HG03135 (cell line): ENCODE results near the gene PTPRN2.
"Not testable (repeated sequence)": the region's sequence is repeated elsewhere in the genome, so short reads cannot be mapped to it uniquely, and the experiment has no call there.

ENCODE experiments used
- ATAC-seq: cut with Tn5 transposase; IDR thresholded peaks from one replicate; pipeline ENCODE4 v1.9.1; 2021; ENCODE audit warnings: mild to moderate bottlenecking, moderate library complexity; ENCODE audit not compliant: unreplicated experiment

Gene PTPRN2

DNA sequence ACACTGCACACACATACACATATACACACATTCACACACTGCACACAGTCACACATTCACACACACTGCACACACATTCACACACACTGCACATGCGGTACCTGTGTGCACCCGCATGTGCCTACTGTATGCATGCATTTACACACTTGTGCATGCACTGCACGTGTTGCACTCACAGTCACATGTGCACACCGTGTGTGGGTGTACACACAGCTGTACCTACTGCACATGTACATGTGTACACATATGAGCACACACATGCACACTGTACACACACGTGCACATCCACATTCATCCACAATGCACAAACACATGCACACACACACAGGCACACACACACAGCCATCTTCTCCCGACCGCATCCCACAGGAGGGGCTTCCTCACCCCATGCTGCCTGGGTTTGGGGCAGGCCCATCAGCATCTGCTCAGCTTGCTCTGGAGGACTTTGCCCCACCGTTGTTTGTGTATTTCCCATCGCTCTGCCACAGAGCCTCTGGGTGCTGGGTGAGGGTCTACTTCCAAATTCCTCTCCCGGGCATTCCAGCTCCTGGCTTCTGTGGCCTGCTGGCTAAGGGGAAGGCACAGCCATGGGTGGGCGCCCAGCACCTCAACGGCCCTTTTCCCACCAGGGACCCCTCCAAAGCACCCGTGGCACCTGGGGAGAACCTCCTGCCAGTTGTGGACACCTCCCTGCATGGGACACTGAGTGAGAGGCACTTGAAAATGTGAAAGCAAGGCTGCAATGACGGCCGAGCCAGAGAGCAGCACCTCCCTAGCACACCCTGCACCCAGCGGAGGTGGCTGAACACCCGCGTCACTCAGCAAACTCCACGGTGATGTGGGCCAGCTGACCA, 324.3 kb downstream of the PTPRN2 start:
- ATAC-seq = no peak

DNA sequence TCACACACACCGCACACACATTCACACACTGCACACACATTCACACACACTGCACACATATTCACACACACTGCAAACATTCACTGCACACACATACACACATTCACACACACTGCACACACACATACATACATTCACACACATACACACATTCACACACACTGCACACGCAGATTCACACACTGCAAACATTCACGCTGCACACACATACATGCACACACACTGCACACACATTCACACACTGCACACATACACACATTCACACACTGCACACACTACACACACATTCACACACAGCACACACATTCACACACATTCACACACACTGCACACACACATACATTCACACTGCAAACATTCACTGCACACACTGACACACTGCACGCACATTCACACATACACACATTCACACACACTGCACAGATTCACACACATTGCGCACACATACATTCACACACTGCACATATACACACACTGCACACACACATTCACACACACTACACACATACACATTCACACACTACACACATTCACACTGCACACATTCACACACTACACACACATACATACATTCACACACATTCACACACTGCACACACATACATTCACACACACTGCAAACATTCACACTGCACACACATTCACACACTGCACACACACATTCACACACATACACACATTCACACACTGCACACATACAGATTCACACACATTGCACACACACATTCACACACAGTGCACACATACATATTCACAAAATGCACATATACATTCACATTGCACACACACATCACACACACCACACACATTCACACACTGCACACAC, 325.1 kb downstream of the PTPRN2 start:
- ATAC-seq = no peak

DNA sequence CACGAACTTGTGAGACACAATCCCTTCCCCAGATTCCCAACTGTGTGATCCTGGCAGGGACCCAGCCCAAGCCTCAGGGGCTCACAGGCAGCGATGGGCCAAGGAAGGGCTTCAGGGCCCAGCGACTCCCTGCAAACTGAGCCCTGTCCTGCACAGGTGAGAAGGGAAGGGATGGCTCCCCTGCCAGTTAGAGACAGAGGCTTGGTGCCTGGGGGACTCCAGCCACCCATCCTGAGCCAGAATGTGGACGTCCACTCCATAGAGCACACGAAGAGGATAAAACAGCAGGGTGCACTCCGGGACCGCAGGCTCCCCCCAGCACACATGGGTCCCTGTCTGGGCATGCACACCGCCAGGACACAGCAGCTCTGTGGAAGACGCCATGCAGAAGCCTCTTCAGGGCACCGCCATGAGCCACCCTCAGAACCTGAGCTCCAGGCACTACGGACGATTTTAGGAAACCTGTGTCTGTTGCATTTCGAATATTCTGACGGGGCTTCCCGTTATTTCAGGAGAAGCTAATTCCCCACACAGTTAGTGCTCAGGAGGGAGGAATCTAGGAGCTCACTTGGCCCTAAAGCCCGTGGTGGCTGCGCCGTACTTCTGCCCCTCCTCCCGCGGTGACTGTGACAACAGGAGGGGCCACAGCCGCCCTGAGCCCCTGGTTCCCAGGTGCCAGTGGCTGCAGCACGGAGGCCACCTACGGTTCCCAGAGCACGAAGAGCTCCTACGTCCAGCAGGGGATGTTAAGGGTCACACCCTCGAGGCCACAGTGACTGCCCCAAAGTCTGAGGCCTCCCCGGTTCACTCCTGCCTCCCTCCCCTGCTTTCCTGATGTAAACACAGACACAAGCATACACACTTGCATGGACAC, 326.0 kb downstream of the PTPRN2 start:
- no peak for ATAC-seq

DNA sequence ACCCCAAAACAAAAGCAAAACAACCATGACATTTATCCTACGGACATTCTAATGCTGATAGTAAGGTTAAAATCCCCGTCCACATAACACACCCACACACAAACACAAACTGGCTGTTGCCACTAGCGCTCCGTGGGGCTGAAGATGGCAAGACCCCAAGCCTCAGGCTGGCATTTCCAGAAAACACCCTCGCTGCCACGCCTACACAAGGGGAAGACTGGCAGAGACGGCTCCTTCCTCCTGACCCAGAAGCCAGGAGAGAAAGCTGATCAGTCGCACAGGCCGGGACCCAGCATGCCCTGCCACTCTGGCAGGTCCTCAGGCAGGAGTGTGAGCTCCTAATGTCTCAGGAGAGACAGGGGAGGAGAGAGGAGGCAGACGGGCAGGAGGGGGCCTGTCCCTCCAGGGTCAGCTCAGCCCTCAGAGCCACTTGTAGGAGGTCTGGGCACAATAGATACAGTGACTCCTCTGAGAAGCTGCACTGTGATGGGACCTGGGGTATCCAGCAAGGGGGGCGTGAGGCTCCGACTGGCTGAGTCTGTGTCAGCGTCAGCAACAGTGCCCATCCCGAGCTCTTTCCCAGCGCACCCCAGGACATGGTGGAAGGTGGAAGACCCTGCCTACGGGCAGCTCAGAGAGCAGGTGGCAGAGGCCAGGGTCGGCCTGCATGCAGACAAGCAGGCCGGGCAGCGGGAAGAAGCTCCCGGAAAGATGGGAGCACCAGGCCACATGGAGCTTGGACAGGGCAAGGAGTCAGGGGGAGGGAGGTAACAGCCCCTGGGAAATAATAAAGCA, 326.9 kb downstream of the PTPRN2 start:
- no peak for ATAC-seq

DNA sequence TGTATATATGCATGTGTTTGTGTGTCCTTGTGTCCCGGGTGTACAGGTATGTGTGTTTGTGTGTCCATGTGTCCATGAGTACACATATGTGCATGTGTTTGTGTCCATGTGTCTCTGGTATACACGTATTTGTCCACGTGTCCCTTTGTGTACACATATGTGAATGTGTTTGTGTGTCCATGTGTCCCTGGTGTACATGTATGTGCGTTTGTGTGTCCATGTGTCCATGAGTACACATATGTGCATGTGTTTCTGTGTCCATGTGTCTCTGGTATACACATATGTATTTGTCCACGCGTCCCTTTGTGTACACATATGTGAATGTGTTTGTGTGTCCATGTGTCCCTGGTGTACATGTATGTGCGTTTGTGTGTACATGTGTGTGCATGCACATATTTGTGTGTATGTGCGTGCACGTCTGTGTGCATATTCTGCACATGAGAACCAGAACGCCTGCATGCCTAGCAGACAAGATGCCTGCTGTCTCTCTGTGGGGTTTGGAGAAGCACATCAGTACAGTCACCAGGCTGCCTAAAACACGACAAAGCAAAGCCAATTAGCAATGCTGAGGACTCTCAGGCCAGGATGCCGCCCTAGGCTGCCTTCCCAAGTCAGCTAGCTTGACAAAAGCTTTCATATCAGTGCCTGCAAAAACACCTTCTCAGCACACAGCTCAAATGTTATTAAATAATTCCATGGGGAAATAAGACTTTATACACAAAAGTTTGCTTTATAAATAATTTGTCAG, 327.8 kb downstream of the PTPRN2 start:
- ATAC-seq = no peak

DNA sequence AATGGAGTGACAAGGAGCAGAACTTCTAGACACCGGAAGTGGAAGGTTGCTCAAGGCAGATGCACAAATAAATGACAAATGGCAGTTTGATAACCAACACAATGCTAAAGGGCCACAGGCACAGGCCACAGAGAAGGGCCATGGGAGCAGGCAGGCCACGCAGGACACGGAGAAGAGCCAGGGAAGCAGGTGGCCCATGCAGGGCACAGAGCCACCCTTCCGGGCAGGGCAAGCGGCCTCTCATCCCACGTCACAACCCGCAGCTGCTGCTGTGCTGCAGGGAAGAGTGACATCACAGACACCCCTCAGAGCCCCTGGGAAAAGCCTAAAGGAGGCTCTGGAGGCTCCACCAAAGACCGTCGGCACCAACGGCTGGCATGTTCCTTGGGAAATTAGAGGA, 328.5 kb downstream of the PTPRN2 start:
- ATAC-seq = no peak

DNA sequence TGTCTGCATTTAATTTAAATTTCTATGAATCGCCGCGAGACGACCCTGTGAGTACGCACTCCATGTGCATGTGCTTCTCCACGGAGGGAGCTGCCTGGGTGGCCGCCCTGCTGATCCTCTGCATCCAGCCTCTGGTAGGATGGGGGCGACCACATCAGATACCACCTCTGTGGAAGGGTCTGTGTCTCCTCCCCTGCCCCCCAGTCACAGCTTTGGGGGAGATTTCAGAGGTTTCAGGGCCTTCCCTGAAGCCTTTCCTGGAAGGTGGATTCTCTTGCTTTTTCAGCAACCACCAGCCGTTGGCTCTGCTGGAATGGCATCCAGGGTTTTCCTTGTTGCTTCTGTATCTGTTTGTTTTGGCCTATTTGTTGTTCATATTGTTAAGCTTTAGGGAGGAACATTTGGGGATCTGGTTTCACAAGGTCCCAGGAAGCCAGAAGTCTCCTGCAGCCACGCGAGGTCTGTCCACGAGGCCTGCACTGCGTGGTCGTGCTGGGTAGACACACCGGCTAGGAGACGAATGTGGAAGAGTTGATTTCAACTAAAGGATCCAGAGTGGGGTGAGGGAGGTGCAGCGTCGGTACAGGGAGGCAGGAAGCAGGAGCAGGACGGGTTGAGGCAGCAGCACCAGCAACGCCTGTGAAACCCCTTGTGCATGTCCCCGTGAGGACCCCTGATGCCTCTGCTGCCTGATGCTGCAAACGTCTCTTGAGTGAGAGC, 329.1 kb downstream of the PTPRN2 start:
- no peak for ATAC-seq

DNA sequence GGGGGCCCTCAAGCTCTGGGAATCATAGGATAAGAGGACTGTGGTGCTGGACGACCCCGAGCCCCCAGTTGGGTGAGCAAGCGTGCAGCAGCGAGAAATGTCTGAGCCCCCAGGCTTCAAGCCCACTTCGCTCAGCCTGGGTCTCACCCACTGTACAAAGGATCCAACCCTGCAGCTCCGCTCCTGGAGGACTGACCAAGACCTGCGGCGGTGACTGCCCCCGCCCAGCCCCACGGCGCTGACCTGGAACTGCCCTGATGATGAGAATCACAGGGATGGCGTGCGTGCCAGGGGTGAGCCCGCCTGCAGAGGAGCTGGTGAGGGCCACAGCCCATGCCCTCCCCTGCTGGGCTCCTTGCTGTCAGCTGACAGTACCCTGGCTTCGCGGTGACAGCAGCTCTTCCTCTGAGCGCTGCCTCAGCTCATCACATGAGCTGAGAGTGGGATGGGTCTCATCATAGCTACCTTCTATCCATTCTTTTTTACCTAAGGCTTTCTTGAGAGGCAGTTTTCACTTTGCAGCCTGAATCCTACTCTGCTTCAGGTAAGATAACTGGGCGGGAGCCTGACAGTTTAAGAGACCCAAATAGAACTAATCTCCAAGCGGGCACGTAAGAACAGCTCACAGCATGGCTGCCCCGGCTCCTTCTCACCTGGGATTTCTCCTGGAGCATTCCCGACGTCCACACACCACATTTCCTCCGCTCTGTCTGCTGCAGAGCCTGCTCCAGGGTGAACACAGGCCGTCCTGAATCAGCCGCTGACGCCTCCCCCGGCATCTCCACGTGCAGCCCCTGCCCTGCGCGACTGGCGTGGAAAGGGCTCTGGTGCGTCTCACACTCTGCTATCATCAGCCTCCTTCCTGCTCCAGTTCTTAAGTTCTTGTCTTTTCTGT, 329.9 kb downstream of the PTPRN2 start:
- no peak for ATAC-seq

DNA sequence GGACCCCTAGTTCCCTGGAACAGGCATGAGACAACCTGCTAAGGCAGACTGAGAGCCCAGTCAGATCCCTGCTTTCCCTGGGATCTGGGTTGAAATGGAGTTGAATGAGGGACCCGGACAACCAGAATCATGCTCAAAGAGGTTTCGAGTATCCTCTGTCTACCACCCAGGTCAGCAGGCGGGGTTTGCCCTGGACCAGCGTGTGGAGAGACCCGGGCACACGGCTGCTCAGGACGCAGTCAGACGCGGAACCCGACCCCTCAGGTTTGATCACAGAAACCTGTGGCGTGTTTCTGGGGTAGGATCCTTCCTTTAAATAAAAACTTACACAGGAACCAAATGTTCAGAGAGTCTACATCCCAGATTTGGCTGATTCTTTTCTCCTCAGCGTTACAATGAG, 330.6 kb downstream of the PTPRN2 start:
- ATAC-seq = no peak

DNA sequence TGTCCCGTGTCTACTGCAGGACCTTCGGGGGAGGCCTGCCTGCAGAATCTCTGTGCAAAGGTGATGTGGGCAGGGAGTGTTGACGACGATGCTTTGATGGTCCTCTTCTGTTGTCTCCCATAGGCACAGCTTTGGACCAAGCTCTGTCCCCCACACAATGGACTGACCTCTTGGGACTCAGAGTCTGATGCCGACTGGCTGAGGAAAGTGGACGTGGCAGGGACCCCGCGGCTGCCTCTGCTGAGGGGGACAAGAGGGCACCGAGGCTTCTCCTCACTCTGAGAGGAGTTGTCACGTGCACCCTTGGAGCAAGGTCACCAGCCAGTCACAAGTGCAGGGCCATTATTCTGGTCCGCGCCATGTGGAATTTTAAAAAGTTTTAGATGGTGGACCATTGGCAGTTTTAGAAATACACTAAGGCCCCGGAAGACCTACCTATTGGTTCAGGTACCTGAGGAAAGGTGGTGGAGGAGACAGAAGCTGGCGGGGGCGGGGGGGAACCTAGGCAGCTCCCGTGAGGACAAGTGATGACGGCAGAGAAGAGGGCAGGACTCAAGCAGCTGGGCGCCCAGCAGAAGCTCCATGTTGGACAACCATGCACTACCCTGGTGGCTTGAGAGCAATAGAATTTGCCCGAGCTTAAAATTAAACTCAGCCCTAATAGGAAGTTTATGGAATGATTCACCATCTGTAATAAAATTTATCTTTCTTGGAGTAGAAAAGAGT, 331.4 kb downstream of the PTPRN2 start:
- ATAC-seq = no peak

DNA sequence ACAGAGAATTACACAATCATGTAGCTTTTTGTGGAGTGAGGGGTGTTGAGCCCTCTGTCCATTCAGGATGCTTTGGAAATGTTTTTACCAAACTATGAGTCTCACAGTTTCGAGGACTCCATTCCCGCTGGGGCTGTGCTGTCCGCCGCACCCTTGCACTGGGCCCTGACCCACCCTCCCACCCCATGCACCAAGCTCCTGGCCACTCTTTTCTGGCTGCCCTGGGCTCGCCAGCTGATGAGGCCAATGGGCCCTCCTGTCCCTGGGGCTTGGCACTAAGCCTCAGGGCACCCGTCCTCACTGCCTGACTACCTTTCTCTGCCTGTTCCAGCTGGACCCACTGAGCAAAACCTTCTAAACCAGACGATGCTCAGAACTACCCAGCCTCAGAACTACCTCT, 332.1 kb downstream of the PTPRN2 start:
- ATAC-seq = no peak

DNA sequence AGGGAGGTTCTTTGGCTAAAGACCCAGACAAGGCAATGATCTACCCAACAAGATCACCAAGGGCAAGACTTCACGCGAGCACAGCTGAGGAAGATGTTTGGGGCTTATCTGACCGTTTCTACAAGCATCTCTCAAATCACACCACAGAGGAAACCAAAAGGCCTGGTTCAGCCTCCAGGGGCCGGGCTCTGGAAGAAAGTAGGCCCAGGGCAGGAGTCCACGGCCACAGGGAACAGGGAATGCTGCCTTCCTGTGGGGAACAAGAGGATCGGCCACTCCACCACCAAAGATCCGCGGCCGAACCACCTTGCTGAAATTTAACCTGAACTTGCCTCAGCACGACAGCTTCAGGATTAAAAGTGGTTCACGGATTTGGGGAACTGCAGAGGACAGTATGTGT, 332.5 kb downstream of the PTPRN2 start:
- no peak for ATAC-seq

DNA sequence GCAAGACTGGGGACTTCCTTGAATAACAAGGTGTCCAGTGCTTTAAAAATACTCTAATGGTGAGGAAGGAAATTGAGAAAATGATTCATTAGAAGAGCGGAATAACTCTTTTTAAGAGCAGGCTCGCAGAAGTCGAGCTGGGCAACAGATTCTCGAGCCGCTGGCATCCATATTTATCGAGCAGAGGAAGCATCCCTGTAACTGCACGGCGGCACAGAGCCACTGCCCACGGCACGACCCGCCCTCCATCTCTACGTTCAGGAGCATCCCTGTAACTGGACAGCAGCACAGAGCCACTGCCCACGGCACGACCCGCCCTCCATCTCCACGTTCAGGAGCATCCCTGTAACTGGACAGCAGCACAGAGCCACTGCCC, 334.0 kb downstream of the PTPRN2 start:
- ATAC-seq = not testable (repeated sequence)

DNA sequence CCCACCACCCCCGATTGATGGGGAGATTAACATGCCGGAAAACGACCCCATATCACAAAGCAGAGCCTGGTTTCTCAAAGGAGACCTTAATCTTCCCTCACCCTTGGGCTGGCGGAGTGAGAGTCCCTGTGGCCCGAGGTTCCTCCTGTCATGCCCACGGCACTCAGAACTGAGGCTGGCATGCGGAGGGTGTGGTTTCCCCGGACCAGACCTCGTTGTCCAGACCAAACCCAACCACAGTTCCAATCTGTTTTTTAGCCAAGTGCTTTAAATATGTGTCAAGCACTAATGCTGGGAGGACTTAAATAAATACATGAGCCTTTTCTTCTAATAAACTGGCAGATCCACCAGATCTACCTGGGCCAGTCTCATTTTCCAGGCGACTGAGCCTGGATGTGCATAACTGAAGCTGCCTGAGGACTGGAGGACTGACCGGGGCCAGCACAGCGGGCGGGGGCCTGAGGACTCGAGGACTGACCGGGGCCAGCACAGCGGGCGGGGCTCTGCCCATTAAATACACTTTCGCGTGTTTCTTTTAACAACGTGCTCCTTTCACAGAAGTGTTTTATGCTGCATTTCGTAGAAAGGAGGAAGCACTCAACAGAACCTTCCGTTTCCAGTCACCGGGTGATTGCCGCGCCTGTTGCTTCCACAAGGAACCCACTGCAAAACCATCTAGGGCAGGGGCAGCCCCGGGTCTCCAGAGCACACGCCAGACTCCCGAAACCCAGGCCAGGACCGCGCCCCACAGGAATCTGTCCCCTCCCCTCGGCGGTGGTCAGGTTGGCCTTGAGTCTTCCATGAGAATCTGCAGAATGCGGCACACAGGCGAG, 334.6 kb downstream of the PTPRN2 start:
- ATAC-seq = no peak

DNA sequence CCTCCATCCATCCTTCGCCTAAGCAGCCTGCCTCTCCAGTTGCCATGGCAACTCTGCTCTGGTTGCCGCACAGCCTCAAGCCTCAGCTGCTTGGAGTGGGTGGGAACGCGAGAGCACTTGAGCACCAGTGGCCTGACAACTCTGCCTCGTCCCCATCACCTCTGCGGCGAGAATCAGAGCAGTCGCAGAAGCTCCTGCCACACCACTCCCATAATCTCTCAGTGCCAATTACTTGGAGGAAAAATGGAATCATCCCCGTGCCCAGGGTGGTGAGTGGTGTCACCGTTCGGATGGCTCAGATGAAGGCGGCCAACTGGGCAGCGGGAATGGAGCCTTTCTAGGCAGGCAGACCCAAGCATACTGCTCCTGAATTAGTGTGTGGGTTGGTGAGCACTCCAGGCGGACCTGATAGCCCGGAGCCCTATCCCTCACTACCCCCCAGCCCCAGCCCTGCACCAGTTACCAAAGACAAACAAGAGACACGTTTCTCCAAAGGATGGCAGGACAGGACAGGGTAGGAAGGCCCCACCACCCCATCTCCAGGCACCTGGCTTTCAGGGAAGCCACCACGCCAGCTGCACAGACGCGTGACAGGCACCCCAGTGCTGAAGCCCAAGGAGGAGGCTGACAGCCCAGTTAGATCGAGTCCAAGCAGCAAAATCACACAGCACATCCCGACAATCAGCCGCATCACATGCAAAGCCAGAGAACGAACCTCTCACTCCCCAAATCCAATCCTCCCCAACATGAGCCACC, 335.4 kb downstream of the PTPRN2 start:
- ATAC-seq = no peak
